ENCODE results near the gene MTOR.
"Not testable (repeated sequence)": the region's sequence is repeated elsewhere in the genome, so short reads cannot be mapped to it uniquely, and the experiment has no call there.

MTOR gene

DNA sequence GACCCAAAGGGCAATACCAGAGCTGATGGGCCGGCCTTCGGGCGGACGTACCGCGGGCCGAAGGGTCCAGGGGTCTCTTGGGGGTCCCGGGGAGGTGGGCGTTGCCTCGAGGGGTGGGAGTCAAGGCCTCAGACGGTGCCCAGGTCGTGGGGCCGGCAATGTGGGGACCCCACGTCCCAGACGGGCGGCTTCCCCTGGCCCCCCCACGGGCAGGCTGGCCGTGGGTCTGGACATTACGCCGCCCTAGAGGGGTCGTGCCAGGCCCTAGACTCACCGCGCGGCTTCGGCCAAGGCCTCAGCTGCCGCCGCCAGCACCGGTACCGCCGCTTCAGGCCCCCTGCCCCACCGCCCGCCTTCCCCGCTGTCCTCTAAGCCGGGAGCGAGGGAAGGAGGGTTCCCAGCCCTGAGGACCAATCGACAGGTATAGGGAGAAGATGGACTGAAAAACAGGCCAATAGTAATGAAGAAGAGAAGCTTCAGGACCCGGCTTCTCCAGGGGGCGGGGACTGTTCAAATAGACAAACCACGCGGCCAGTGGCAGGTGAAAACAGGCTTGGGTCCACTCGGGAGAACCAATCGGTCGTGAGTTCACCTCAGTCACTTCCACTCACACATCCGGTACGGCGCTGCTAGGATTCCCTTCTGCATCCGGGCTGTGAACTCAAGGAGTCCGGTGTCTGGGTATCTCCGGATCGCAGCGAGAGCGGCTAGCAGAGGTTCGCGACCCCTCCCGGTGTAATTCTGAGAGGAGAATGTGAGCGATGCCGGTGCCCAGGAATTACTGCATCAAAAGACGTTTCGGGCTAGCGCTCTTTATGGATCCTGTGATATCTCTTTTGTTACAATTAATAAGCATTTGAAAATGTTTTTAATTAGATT lies at the start of gene MTOR:
MTOR (minus strand) TSS at position 381 of the 879 bp plus-strand sequence. CDS start 3,142 bp downstream, outside the sequence.
- DNase-seq = peak; percentile 96 to 97

GRCh38 chr1:11309385-11309784 lies 47.0 kb upstream of the MTOR start:
- DNase-seq = no peak

GRCh38 chr1:11308699-11309224 lies 46.4 kb upstream of the MTOR start:
- no peak for DNase-seq

- no peak for DNase-seq
Measured at GRCh38 chr1:11307852-11308251, 45.5 kb upstream of the MTOR start.

GRCh38 chr1:11305516-11305915 lies 43.2 kb upstream of the MTOR start:
- DNase-seq = not testable (repeated sequence)

DNA sequence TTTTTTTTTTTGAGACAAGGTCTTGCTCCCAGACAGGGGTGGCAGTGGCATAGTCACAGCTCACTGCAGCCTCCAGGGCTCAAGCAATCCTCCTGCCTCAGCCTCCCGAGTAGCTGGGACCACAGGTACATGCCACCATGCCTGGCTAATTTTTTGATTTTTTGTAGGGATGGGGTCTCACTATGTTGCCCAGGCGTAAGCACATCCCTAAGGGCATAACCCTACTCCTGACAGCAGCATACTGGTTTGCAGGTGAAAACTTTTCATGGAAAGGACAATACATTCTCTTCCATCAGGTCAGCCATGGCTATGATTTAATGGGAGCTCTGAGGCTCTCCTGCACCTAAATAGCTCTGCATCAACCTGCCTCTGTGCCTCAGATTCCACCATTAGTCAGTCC lies 40.0 kb upstream of the MTOR start:
- DNase-seq = no peak

DNA sequence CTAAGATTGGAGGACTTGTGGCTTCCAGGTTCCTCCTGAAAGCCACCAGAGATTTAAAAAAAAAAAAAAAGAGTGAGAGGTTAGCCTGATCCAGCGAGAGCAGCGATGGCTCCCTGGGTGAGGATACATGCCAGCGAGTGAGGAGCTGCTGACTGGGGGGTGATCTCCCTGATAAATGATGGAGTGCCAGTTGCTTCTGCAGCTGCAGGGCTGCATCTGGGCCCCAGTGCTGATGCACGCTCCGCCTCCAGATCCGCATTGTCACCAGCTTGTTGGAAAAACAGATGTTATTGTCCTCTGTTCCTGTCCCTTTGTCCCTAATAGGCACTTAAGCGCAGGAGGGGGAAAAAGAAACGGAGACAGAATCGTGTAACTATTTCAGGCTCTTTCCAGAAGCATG lies 39.2 kb upstream of the MTOR start:
- no peak for DNase-seq

- peak in 1 of 2 experiments; percentile 14 for DNase-seq
Measured at GRCh38 chr1:11299225-11299574, 36.8 kb upstream of the MTOR start.

GRCh38 chr1:11298390-11299224 lies 36.3 kb upstream of the MTOR start:
- no peak for DNase-seq

GRCh38 chr1:11297774-11298173 lies 35.4 kb upstream of the MTOR start:
- DNase-seq = not testable (repeated sequence)

- DNase-seq = no peak
Measured at GRCh38 chr1:11295905-11296304, 33.6 kb upstream of the MTOR start.

DNA sequence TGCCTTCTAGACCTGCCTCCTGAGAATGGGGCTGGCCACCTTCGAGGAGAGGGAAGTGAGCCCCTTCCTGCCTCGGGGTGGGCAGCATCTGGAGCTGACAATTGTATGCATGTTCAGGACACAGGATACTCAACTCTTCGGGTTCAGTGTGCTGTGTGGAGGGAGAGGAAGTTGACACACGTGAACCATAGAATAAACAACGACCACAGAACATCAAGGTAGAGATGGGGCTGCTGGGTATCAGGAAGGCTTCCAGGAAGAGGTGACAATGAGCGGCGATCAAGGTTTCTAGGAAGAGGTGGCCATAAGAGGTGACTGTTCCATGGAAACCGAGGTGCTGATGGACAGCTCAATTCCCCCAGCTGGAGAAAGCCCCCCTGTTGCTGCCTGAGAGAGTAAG lies 32.6 kb upstream of the MTOR start:
- no peak for DNase-seq

GRCh38 chr1:11293856-11294255 lies 31.5 kb upstream of the MTOR start:
- no peak for DNase-seq

DNA sequence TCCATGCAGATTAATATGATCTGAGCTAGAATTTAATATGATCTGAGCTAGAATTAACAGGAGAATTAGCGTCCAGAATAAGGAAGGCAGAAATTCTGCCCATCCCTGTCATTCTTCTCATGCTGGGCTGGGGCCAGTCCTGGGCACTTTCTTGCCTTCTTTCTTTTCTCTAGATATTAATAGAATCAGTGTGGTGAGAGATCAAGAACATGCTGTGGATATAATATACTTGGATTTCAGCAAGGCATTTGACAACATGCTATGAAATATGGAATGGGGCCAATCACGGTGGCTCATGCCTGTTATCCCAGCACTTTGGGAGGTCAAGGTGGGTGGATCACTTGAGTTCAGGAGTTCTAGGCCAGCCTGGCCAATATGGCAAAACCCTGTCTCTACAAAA lies 28.7 kb upstream of the MTOR start:
- no peak for DNase-seq

- DNase-seq = no peak
Measured at GRCh38 chr1:11289064-11289463, 26.7 kb upstream of the MTOR start.

GRCh38 chr1:11286735-11287410 lies 24.5 kb upstream of the MTOR start:
- no peak for DNase-seq

- DNase-seq = no peak
Measured at GRCh38 chr1:11285883-11286734, 23.8 kb upstream of the MTOR start.

DNA sequence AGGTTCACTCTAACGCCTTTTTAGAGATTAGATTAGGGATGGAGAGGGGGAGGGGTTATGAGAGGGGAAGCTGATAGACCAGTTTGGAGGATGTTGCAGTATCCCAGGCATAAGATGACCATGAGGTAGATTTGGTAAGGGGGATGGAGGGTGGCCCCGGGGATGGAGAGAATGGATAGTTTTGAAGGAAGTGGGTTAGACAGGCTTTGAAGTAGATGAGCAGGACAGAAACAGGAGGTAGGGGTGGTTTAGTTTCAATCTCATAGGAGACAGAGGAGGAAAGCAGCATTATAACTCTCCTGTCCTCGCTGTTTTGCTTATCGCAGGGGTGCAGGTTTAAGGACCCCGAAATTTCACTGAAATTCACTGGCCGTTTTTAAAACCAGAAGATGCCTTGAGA lies 22.4 kb upstream of the MTOR start:
- no peak for DNase-seq

DNA sequence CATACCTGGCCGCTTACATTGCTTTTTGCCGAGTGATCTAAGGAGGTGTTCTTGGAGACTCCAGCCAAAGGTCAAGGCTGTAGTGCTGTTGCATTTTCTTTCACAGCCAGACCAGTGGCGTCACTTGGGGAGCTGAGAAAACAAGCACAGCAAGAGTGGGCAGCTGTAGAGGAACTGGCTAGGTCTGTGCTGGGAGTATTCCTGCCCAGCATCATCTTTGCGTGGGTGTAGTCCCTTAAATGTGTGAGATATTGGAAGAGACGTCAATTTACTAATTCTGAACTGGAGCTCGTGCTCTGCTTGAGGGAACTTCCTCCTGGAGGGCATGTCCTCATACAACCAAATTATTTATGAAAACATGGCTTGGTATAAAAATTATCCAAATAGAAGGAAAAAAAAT lies 20.8 kb upstream of the MTOR start:
- DNase-seq = no peak

DNA sequence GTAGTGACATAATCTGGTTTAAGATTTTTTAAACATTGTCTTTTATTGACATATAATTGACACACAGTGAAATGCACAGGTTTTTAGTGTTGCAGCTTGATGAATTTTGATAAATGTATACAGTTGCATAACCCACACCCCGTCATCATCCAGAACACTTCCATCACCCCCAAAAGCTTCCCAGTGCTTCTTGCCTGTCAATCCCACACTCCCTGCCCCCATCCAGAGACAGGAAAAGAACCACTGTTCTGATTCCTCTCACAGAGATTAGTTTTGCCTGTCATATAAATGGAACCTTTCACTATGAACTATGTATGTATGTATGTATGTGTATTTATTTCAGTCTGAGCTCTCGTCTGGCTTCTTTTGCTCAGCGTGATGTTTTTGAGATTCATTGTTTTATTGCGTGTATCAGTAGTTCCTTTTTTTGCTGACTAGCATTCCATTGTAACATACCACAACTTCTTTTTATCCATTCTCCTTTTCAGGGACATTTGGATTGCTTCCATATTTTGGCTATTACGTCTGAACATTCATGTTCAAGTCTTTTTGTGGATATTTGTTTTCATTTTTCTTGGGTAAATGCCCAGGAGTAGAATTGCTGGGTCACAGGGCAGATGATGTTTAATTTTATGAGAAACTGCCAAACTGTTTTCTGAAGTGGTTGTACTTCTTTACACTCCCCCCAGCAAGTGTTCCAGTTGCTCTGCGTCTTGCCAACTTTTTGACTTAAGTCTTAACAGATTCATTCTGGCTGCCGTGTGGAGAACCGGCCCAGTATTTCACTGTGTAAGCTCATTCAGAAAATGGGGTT lies 19.4 kb upstream of the MTOR start:
- DNase-seq = no peak

DNA sequence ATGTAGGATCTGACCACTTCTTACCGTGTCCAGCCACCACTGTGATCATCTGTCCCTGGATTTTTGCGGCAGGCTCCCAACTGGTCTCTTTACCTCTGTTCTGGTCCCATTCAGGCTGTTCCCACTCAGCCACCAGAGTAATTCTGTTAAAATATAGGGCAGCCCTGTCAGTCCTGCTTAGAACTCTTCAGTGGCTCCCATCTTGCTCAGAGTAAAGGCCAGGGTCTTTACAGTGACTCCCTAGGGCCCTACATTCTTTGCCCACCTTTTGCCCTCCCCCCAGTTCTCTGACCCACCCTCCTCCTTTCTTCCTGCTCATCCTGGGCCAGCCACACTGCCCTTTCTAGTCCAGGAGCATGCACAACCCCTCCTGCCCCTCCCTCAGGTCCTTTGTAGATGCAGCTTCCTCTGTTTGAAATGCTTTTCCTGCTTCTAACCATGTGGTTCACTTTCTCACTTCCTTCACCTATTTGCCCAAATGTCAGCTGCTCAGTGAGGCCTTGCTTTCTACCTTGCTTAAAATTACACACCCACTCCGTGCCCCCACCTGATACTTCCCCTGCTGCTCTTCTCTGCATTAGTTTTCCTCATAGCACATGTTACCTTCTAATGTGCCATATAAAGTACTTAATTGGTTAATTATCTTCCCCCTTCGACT lies 18.5 kb upstream of the MTOR start:
- no peak for DNase-seq
